Smooth muscle cell (in vitro differentiated cells): ENCODE results near the gene XRCC1. TPM values are rescaled to one million over a fixed set of nuclear protein-coding genes. Genes with fewer than 3 reads are reported as not detected.

Source experiments
- DNase-seq: peaks from one replicate; lab custom pipeline; 2025; ENCODE audit not compliant: unreplicated experiment; lab: John Stamatoyannopoulos, UW
- H2AFZ ChIP-seq: fragments of 200-600 bp; sonication (generic); 2 replicates; pipeline ENCODE4 v1.6.0; 2016; ENCODE audit warnings: antibody characterized with exemption, low read depth, mild to moderate bottlenecking
- H3F3A ChIP-seq: fragments of 200-600 bp; sonication (generic); 2 replicates; pipeline ENCODE4 v1.6.0; 2017; ENCODE audit warnings: antibody characterized with exemption, low read depth
- H3K27ac ChIP-seq: fragments of 200-600 bp; sonication (generic); 2 replicates; pipeline ENCODE4 v1.5.1; 2016; ENCODE audit warnings: low read depth, mild to moderate bottlenecking
- H3K27me3 ChIP-seq: fragments of 200-600 bp; sonication (generic); 2 replicates; pipeline ENCODE4 v1.6.1; 2016; ENCODE audit warnings: low read depth, mild to moderate bottlenecking
- H3K36me3 ChIP-seq: fragments of 200-600 bp; sonication (generic); 2 replicates; pipeline ENCODE4 v1.5.1; 2016; ENCODE audit warnings: low read depth
- H3K4me1 ChIP-seq: fragments of 200-600 bp; sonication (generic); 2 replicates; pipeline ENCODE4 v1.5.1; 2016; ENCODE audit warnings: low read depth
- H3K4me2 ChIP-seq: fragments of 200-600 bp; sonication (generic); 2 replicates; pipeline ENCODE4 v1.6.0; 2016; ENCODE audit warnings: mild to moderate bottlenecking
- H3K4me3 ChIP-seq: fragments of 200-600 bp; sonication (generic); 2 replicates; pipeline ENCODE4 v1.5.1; 2016; ENCODE audit warnings: mild to moderate bottlenecking
- H3K79me2 ChIP-seq: fragments of 200-600 bp; sonication (generic); 2 replicates; pipeline ENCODE4 v1.6.0; 2016; ENCODE audit warnings: low read depth, mild to moderate bottlenecking
- H3K9ac ChIP-seq: fragments of 200-600 bp; sonication (generic); 2 replicates; pipeline ENCODE4 v1.6.0; 2016; ENCODE audit warnings: low read depth
- H3K9me3 ChIP-seq: fragments of 200-600 bp; sonication (generic); replicated peaks from 2 replicates; pipeline ENCODE4 v1.5.1; 2016; ENCODE audit warnings: low read depth
- H4K20me1 ChIP-seq: fragments of 200-600 bp; sonication (generic); 2 replicates; pipeline ENCODE4 v1.6.0; 2016; ENCODE audit warnings: low read depth
- CTCF ChIP-seq: fragments of 200-600 bp; sonication (generic); IDR thresholded peaks from 2 replicates; pipeline ENCODE4 v1.5.1; 2017; ENCODE audit warnings: borderline replicate concordance, mild to moderate bottlenecking, antibody characterized with exemption; ENCODE audit not compliant: insufficient read depth, poor library complexity, severe bottlenecking
- WGBS: methylation state at CpG from one replicate; pipeline ENCODE4 v1.1.7; 2016; ENCODE audit warnings: low lambda C conversion rate; 5-methylcytosine and 5-hydroxymethylcytosine counted together
- polyA plus RNA-seq: library from polyadenylated mRNA; unstranded; fragments of >200 nt; fragmentation: Nextera tagmentation; extraction: Ambion mirVana; gene quantifications from 2 replicates; pipeline ENCODE4 v1.2.1, GENCODE V29; 2016
- total RNA-seq: library from RNA; depleted of rRNA; stranded (reverse); fragments of >200 nt; gene quantifications from 2 replicates; pipeline ENCODE4 v1.2.3, GENCODE V29; 2014

Gene XRCC1
- total and polyA plus RNA-seq, 2 experiments from 2014 or later: 24.9 to 35.1 TPM

GRCh38 chr19:43545981-43546380 lies 29.3 kb downstream of the XRCC1 start:
- WGBS: 100% methylated on average over 2 of the region's 2 CpGs
- H3K79me2 ChIP-seq: no peaks in the 10 kb centered on the region
- H3K9ac ChIP-seq: no peak overlapping the region
- no peaks in the 10 kb centered on the region for H3K36me3 ChIP-seq
- DNase-seq: no peak
- H3K4me1 ChIP-seq: no peaks in the 10 kb centered on the region
- H3K27me3 ChIP-seq: no peaks in the 10 kb centered on the region
- no peak overlapping the region for H3K4me2 ChIP-seq
- TF ChIP-seq CTCF: no peak
- H3F3A ChIP-seq: no peaks in the 10 kb centered on the region
- H3K9me3 ChIP-seq: no peaks in the 10 kb centered on the region
- no peak overlapping the region for H3K27ac ChIP-seq
- no peak overlapping the region for H3K4me3 ChIP-seq
- H2AFZ ChIP-seq: no peak overlapping the region
- no peaks in the 10 kb centered on the region for H4K20me1 ChIP-seq

GRCh38 chr19:43545276-43545675 lies 30.1 kb downstream of the XRCC1 start:
- Histone ChIP-seq H4K20me1 (no peaks in the 10 kb centered on the region), H3K9me3 (no peaks in the 10 kb centered on the region), H3F3A (no peaks in the 10 kb centered on the region), H3K79me2 (no peaks in the 10 kb centered on the region), H3K4me2 (no peak overlapping the region), H3K4me3 (no peak overlapping the region), H3K36me3 (no peaks in the 10 kb centered on the region), H2AFZ (no peak overlapping the region), H3K27ac (no peak overlapping the region), H3K4me1 (no peaks in the 10 kb centered on the region), H3K27me3 (no peaks in the 10 kb centered on the region), H3K9ac (no peak overlapping the region)
- DNase-seq: no peak
- WGBS: 95% methylated on average over 5 of the region's 5 CpGs
- no peak for TF ChIP-seq CTCF

GRCh38 chr19:43544077-43544476 lies 31.2 kb downstream of the XRCC1 start:
- H4K20me1 ChIP-seq: no peaks in the 10 kb centered on the region
- no peak overlapping the region for H2AFZ ChIP-seq
- no peak overlapping the region for H3K27ac ChIP-seq
- WGBS: 98% methylated on average over 9 of the region's 9 CpGs
- H3K27me3 ChIP-seq: no peaks in the 10 kb centered on the region
- H3K4me2 ChIP-seq: no peak overlapping the region
- no peaks in the 10 kb centered on the region for H3K4me1 ChIP-seq
- no peak overlapping the region for H3K4me3 ChIP-seq
- H3K9ac ChIP-seq: no peak overlapping the region
- H3F3A ChIP-seq: no peaks in the 10 kb centered on the region
- no peaks in the 10 kb centered on the region for H3K9me3 ChIP-seq
- no peak for DNase-seq
- H3K36me3 ChIP-seq: peaks cover 2% of the 10 kb centered on the region
- no peak for TF ChIP-seq CTCF
- no peaks in the 10 kb centered on the region for H3K79me2 ChIP-seq

- Histone ChIP-seq H2AFZ (no peak overlapping the region), H3K27ac (no peak overlapping the region), H3K4me3 (no peak overlapping the region), H4K20me1 (no peaks in the 10 kb centered on the region), H3K4me2 (no peak overlapping the region), H3K9ac (no peak overlapping the region), H3K36me3 (peaks cover 14% of the 10 kb centered on the region), H3K79me2 (no peaks in the 10 kb centered on the region), H3F3A (no peaks in the 10 kb centered on the region), H3K27me3 (no peaks in the 10 kb centered on the region), H3K9me3 (no peaks in the 10 kb centered on the region), H3K4me1 (no peaks in the 10 kb centered on the region)
- DNase-seq: no peak
- TF ChIP-seq CTCF: no peak
- WGBS: 99% methylated on average over 5 of the region's 5 CpGs
These were observed 33.2 kb downstream of the XRCC1 start for GRCh38 chr19:43541920-43542650.
